GM12878 (cell line): ENCODE data around the gene FOXP1. TPM values are rescaled to one million over a fixed set of nuclear protein-coding genes. Genes with fewer than 3 reads are reported as not detected.

Experiments
- CEBPB ChIP-seq, 2 experiments: fragments of 150-350 bp in 1 of 2; IDR thresholded peaks; 2 replicates each; pipeline ENCODE4 v1.6.1; 2012 to 2014; ENCODE audit warnings: low read depth in 2 of 2, low read length in 2 of 2, borderline replicate concordance in 1 of 2, inconsistent platforms in 1 of 2
- E4F1 ChIP-seq: fragments of 450-650 bp; IDR thresholded peaks from 2 replicates; pipeline ENCODE4 v1.6.1; 2018; ENCODE audit warnings: borderline replicate concordance, mild to moderate bottlenecking; ENCODE audit not compliant: partially characterized antibody
- MEF2B ChIP-seq: fragments of 450-650 bp; IDR thresholded peaks from 2 replicates; pipeline ENCODE4 v1.6.1; 2018; ENCODE audit warnings: mild to moderate bottlenecking, moderate library complexity; ENCODE audit not compliant: partially characterized antibody, poor library complexity, severe bottlenecking
- MYB ChIP-seq: fragments of 150-350 bp; IDR thresholded peaks from 2 replicates; pipeline ENCODE4 v1.6.1; 2014; ENCODE audit warnings: mild to moderate bottlenecking, low read depth, low read length, borderline replicate concordance
- PKNOX1 ChIP-seq: fragments of 450-650 bp; IDR thresholded peaks from 2 replicates; pipeline ENCODE4 v1.6.1; 2016; ENCODE audit warnings: mild to moderate bottlenecking
- ZBED1 ChIP-seq: IDR thresholded peaks from 2 replicates; pipeline ENCODE4 v1.6.1; 2016; ENCODE audit warnings: borderline replicate concordance
- polyA plus RNA-seq, 11 experiments: library from polyadenylated mRNA; depleted of rRNA in 4 of 11; unstranded in 6 of 11; stranded (reverse) in 5 of 11; fragments of >200 nt; fragmentation: Nextera tagmentation in 4 of 11; fragmentation: Illumina TruSeq in 1 of 11; extraction: Ambion mirVana in 4 of 11; extraction: Trizol in 1 of 11; gene quantifications; 1 replicate in 1 of 11; 2 replicates in 10 of 11; pipeline versions ENCODE4 v1.2.1 to v1.2.3, GENCODE V29; 2011 to 2016; ENCODE audit warnings: inconsistent platforms in 2 of 11, missing spikeins in 2 of 11, low read depth in 1 of 11
- total RNA-seq, 4 experiments: library from RNA; depleted of rRNA in 3 of 4; stranded (reverse); fragments of >200 nt in 3 of 4; fragmentation: Illumina TruSeq in 1 of 4; extraction: Trizol in 1 of 4; gene quantifications; 2 replicates each; pipeline versions ENCODE4 v1.2.1 to v1.2.3, GENCODE V29; 2013 to 2021

FOXP1 gene
- total and polyA plus RNA-seq, 10 of the 15 experiments (the other 5 are each of a cell fraction or from before 2014, with no cell fraction given): 0.05 to 1.6 (median 0.20) TPM; not detected in 1

- TF ChIP-seq E4F1: no peak
- 0 out of 4 replicates have a peak, but pooled peaks of 1 of the 2 experiments have one; percentile 42 for TF ChIP-seq CEBPB (IDR thresholded peaks at IDR 0.05; ENCODE audit: borderline replicate concordance in 1 of 2, low read depth in 2 of 2, low read length in 2 of 2)
- TF ChIP-seq ZBED1: peak; percentile 73; the same call in 1 of the 2 replicates
- TF ChIP-seq MEF2B: no peak
- TF ChIP-seq MYB: no peak
- peak; percentile 31; the same call in 1 of the 2 replicates for TF ChIP-seq PKNOX1
Measured at GRCh38 chr3:71226565-71227269, 356.8 kb downstream of the FOXP1 start (continued).
